Measurements from ENCODE around the gene PRPF31.

DNA sequence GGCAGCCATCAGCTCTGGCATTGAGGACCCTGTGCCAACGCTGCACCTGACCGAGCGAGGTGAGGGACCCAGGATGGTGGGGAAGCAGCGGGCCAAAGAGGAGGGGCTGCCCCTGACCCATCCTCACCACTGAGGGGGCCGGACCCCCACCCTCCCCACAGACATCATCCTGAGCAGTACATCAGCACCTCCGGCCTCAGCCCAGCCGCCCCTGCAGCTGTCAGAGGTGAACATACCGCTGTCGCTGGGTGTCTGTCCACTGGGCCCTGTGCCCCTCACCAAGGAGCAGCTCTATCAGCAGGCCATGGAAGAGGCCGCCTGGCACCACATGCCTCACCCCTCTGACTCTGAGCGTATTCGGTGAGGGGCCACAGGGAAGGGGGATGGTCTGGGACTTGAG, 36.7 kb downstream of the PRPF31 start:
- TF ChIP-seq, protein P1, sequence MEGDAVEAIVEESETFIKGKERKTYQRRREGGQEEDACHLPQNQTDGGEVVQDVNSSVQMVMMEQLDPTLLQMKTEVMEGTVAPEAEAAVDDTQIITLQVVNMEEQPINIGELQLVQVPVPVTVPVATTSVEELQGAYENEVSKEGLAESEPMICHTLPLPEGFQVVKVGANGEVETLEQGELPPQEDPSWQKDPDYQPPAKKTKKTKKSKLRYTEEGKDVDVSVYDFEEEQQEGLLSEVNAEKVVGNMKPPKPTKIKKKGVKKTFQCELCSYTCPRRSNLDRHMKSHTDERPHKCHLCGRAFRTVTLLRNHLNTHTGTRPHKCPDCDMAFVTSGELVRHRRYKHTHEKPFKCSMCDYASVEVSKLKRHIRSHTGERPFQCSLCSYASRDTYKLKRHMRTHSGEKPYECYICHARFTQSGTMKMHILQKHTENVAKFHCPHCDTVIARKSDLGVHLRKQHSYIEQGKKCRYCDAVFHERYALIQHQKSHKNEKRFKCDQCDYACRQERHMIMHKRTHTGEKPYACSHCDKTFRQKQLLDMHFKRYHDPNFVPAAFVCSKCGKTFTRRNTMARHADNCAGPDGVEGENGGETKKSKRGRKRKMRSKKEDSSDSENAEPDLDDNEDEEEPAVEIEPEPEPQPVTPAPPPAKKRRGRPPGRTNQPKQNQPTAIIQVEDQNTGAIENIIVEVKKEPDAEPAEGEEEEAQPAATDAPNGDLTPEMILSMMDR (conservative IDR thresholded peaks at IDR 0.05 in 1 of 2, IDR thresholded peaks at IDR 0.05 in 1 of 2; ENCODE audit: extremely low read depth in 1 of 2, insufficient read depth in 1 of 2, low read depth in 1 of 2, low read length in 2 of 2): no peak
- no peak for TF ChIP-seq EZH2 (IDR thresholded peaks at IDR 0.05; ENCODE audit: borderline replicate concordance, low read length)
